ENCODE results near the gene DPPA4. TPM values are rescaled to one million over a fixed set of nuclear protein-coding genes. Genes with fewer than 3 reads are reported as not detected.
A peak's percentile ranks its signal among the peaks of the same experiment; 100 is the strongest.

DPPA4 gene
- polyA plus RNA-seq, 2 donors = not detected

DNA sequence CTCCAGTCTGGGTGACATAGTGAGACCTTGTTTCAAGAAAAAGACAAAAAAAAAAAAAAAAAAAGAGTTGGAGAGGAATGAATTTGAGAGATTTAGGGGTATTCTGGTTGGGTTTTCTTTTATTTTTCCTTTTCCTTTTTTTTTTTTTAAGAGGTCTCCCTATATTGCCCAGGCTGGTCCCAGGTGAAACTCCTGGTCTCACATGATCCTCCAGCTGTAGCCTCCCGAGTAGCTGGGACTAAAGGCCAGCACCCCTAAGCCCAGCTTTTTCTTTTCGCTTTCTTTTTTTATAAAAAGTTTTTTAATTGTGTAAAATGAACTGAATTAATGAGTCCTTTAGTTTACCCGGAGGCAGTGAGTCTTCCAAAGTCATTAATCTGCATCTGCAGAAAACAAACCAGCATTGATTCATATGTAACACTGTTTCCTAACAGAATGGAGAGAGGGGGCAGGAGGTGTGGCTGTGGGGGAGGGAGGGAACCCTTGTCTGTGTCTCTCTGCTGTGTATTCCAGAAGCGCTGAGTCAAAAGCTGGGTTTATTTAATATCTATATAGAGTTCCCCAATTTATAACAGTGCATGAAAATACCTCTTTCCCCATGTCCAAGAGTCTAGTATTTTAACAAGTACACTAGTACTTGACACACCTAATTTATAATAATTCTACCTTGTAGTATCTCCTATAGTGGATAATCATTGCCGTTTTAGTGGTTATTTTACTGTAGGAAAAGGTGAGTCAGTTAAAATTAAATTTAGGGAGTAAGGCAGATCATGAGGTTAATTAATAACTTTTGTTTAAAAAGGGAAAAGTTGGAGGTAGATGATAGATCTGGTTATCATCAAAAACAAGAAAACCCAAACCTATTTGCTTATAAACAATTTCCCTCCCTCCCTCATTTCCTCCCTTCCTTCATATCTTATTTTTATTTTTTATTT, 2.6 kb upstream of the DPPA4 start:
- no peaks in the 10 kb centered on the region for H3K27me3 ChIP-seq (ENCODE audit: control insufficient read depth in 1 of 2, insufficient read depth in 2 of 2, low read length in 2 of 2)
- no peaks in the 10 kb centered on the region for H3K4me1 ChIP-seq (ENCODE audit: control insufficient read depth in 2 of 2, insufficient read depth in 2 of 2, low read length in 1 of 2)
- no peak overlapping the region for H3K27ac ChIP-seq (ENCODE audit: low read depth in 2 of 2, low read length in 1 of 2)
- H3K4me3 ChIP-seq (ENCODE audit: low read depth in 1 of 2, low read length in 2 of 2) = no peak overlapping the region
- H3K36me3 ChIP-seq (ENCODE audit: control insufficient read depth in 2 of 2, insufficient read depth in 2 of 2, low read length in 1 of 2) = no peaks in the 10 kb centered on the region
- WGBS, 2 donors = 46 to 57% methylated on average over 5 of the region's 5 CpGs
- no peaks in the 10 kb centered on the region for H3K9me3 ChIP-seq (ENCODE audit: control insufficient read depth in 2 of 2, insufficient read depth in 1 of 2, low read depth in 1 of 2, low read length in 1 of 2)

DNA sequence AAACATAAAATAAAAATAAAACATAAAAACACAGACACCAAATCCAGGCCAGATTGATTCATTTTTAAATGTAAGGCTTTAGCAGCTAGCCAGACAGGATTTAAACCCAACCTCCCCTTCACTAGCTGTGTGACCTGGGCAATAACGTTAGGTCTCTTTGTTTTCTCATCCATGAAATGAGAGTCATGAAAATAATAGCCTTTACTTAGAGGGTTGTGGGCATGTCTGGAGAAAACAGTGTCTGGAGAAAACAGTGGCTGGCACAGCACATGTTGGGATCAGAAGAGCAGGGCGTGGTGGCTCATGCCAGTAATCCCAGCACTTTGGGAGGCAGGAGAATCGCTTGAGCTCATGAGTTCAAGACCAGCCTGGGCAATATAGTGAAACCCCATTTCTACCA, 1.9 kb upstream of the DPPA4 start:
- H3K27ac ChIP-seq (ENCODE audit: low read depth in 2 of 2, low read length in 1 of 2) = no peak overlapping the region
- WGBS, 2 donors = 64% methylated on average over 3 of the region's 3 CpGs
- H3K4me1 ChIP-seq (ENCODE audit: control insufficient read depth in 2 of 2, insufficient read depth in 2 of 2, low read length in 1 of 2) = no peaks in the 10 kb centered on the region
- no peaks in the 10 kb centered on the region for H3K27me3 ChIP-seq (ENCODE audit: control insufficient read depth in 1 of 2, insufficient read depth in 2 of 2, low read length in 2 of 2)
- no peaks in the 10 kb centered on the region for H3K36me3 ChIP-seq (ENCODE audit: control insufficient read depth in 2 of 2, insufficient read depth in 2 of 2, low read length in 1 of 2)
- H3K9me3 ChIP-seq (ENCODE audit: control insufficient read depth in 2 of 2, insufficient read depth in 1 of 2, low read depth in 1 of 2, low read length in 1 of 2) = no peaks in the 10 kb centered on the region
- H3K4me3 ChIP-seq (ENCODE audit: low read depth in 1 of 2, low read length in 2 of 2) = no peak overlapping the region

DNA sequence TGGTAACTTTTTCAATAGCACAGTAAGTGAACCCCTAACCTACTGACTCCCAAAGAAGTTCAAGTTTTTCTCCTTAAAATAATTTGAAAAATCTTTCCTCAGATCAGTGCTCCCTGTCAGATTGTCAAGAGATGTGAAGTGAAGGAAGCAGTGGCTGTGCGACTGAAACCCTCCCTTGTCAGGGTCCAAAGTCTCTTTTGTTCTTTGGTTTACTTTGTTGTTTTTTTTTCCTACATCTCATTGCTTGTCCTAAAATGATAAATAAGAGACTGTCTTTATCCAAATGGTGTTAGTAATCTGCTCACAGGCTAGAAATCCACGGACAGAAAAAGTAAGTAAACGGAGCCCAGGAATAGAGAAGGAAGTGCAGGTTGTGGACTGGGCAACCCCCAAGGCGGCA, 976 bp upstream of the DPPA4 start:
- H3K27ac ChIP-seq (ENCODE audit: low read depth in 2 of 2, low read length in 1 of 2) = no peak overlapping the region
- 40 to 41% methylated on average over 4 of the region's 4 CpGs for WGBS, 2 donors
- no peak overlapping the region for H3K4me3 ChIP-seq (ENCODE audit: low read depth in 1 of 2, low read length in 2 of 2)
- no peaks in the 10 kb centered on the region for H3K27me3 ChIP-seq (ENCODE audit: control insufficient read depth in 1 of 2, insufficient read depth in 2 of 2, low read length in 2 of 2)
- H3K4me1 ChIP-seq (ENCODE audit: control insufficient read depth in 2 of 2, insufficient read depth in 2 of 2, low read length in 1 of 2) = no peaks in the 10 kb centered on the region
- H3K36me3 ChIP-seq (ENCODE audit: control insufficient read depth in 2 of 2, insufficient read depth in 2 of 2, low read length in 1 of 2) = no peaks in the 10 kb centered on the region
- H3K9me3 ChIP-seq (ENCODE audit: control insufficient read depth in 2 of 2, insufficient read depth in 1 of 2, low read depth in 1 of 2, low read length in 1 of 2) = no peaks in the 10 kb centered on the region

DNA sequence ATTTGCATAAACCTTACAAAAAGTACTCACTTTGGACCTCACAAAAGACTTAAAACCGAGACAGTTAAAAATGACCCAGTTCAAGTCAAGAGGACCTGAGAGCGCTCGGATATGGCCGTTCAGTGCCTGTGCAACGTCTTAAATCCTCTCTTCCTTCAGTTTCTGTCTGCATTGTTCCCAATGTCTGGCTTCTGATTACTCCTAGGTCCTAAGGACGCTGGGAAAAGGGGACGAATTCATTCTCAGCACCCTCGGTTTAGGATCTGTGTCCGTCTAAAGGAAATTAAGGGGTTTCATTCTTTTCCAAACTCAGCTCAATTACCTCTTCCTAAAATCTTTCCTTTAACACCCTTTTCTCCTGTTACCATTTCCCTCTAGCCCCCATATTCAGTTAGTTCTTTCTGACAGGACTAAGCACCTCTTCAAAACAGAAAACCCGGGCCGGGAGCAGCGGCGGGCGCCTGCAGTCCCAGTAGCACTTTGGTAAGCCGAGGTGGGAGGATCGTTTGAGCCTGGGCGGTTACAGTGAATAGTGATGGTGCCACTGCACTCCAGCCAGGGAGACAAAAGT, 970 bp downstream of the DPPA4 start:
- Histone ChIP-seq H3K4me3 (ENCODE audit: low read depth in 1 of 2, low read length in 2 of 2) (peak overlapping the region in 1 of 2 donors; percentile 3), H3K27me3 (ENCODE audit: control insufficient read depth in 1 of 2, insufficient read depth in 2 of 2, low read length in 2 of 2) (no peaks in the 10 kb centered on the region), H3K27ac (ENCODE audit: low read depth in 2 of 2, low read length in 1 of 2) (no peak overlapping the region), H3K9me3 (ENCODE audit: control insufficient read depth in 2 of 2, insufficient read depth in 1 of 2, low read depth in 1 of 2, low read length in 1 of 2) (no peaks in the 10 kb centered on the region), H3K36me3 (ENCODE audit: control insufficient read depth in 2 of 2, insufficient read depth in 2 of 2, low read length in 1 of 2) (no peaks in the 10 kb centered on the region), H3K4me1 (ENCODE audit: control insufficient read depth in 2 of 2, insufficient read depth in 2 of 2, low read length in 1 of 2) (no peaks in the 10 kb centered on the region)
- WGBS, 2 donors = 12 to 14% methylated on average over 17 of the region's 17 CpGs

DNA sequence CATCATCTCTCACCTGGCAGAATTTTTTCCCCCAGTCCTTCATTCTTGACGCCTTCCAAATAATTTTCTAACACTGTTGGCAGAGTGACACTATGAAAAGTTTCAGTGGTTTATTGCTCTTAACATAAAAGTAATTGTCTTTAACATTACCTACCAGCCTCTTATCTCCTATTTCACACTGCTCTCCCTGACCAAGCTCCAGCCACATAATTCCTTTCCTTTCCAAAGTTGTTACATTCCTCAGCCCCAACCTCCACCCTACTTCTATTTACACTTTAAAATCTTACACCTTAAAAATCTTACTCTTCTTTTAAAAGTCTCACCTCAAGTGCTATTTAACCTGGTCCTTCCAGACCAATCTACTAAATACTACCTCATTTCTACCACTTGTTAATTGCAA, 2.8 kb downstream of the DPPA4 start:
- Histone ChIP-seq H3K27me3 (ENCODE audit: control insufficient read depth in 1 of 2, insufficient read depth in 2 of 2, low read length in 2 of 2) (no peaks in the 10 kb centered on the region), H3K36me3 (ENCODE audit: control insufficient read depth in 2 of 2, insufficient read depth in 2 of 2, low read length in 1 of 2) (no peaks in the 10 kb centered on the region), H3K9me3 (ENCODE audit: control insufficient read depth in 2 of 2, insufficient read depth in 1 of 2, low read depth in 1 of 2, low read length in 1 of 2) (no peaks in the 10 kb centered on the region), H3K4me1 (ENCODE audit: control insufficient read depth in 2 of 2, insufficient read depth in 2 of 2, low read length in 1 of 2) (no peaks in the 10 kb centered on the region), H3K4me3 (ENCODE audit: low read depth in 1 of 2, low read length in 2 of 2) (no peak overlapping the region), H3K27ac (ENCODE audit: low read depth in 2 of 2, low read length in 1 of 2) (no peak overlapping the region)
- 67 to 89% methylated on average over 1 of the region's 1 CpG for WGBS, 2 donors

DNA sequence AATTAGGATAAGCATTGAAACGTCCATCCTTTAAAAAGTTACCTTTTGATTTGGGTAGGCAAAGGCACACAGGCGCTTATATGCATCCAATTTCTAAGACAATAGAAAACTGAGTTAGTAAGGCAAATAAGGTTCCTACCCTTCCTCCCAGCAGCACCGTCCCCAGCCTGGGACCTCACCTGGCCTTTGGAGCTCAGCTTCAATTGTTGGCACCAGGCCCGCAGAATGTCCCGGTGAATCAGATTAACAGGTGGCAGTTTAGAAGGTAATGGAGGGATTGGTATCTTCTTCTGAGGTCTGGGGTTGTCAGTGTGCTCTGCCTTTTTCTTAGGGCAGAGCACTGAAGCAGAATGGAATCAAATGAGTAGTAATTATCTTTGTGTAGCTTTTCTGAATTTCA, 5.7 kb downstream of the DPPA4 start:
- Histone ChIP-seq H3K36me3 (ENCODE audit: control insufficient read depth in 2 of 2, insufficient read depth in 2 of 2, low read length in 1 of 2) (no peaks in the 10 kb centered on the region), H3K9me3 (ENCODE audit: control insufficient read depth in 2 of 2, insufficient read depth in 1 of 2, low read depth in 1 of 2, low read length in 1 of 2) (no peaks in the 10 kb centered on the region), H3K4me1 (ENCODE audit: control insufficient read depth in 2 of 2, insufficient read depth in 2 of 2, low read length in 1 of 2) (no peaks in the 10 kb centered on the region), H3K27me3 (ENCODE audit: control insufficient read depth in 1 of 2, insufficient read depth in 2 of 2, low read length in 2 of 2) (no peaks in the 10 kb centered on the region), H3K27ac (ENCODE audit: low read depth in 2 of 2, low read length in 1 of 2) (no peak overlapping the region), H3K4me3 (ENCODE audit: low read depth in 1 of 2, low read length in 2 of 2) (no peak overlapping the region)
- 66 to 81% methylated on average over 5 of the region's 5 CpGs for WGBS, 2 donors

DNA sequence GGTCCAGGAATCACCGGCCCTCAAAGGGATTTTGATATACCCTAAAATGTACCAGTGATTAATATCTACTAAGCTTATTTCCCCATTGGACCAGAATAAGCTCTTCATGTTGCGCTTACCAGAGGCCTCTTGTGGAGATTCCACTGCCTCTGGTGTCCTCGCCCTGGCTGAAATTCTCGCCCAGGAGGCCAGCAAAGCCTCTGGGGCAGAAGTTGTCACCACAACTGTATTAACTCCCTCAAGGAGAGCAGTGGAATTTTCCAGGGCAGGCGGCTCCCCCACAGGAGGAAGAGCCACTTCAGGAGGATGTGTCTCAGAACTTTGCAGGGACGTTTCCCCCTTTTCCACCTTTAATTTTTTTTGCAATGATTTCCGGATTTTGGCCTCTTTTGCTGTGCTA, 6.9 kb downstream of the DPPA4 start:
- H3K36me3 ChIP-seq (ENCODE audit: control insufficient read depth in 2 of 2, insufficient read depth in 2 of 2, low read length in 1 of 2) = no peaks in the 10 kb centered on the region
- WGBS, 2 donors = 81 to 82% methylated on average over 7 of the region's 7 CpGs
- no peaks in the 10 kb centered on the region for H3K9me3 ChIP-seq (ENCODE audit: control insufficient read depth in 2 of 2, insufficient read depth in 1 of 2, low read depth in 1 of 2, low read length in 1 of 2)
- no peak overlapping the region for H3K4me3 ChIP-seq (ENCODE audit: low read depth in 1 of 2, low read length in 2 of 2)
- no peaks in the 10 kb centered on the region for H3K27me3 ChIP-seq (ENCODE audit: control insufficient read depth in 1 of 2, insufficient read depth in 2 of 2, low read length in 2 of 2)
- no peaks in the 10 kb centered on the region for H3K4me1 ChIP-seq (ENCODE audit: control insufficient read depth in 2 of 2, insufficient read depth in 2 of 2, low read length in 1 of 2)
- no peak overlapping the region for H3K27ac ChIP-seq (ENCODE audit: low read depth in 2 of 2, low read length in 1 of 2)

DNA sequence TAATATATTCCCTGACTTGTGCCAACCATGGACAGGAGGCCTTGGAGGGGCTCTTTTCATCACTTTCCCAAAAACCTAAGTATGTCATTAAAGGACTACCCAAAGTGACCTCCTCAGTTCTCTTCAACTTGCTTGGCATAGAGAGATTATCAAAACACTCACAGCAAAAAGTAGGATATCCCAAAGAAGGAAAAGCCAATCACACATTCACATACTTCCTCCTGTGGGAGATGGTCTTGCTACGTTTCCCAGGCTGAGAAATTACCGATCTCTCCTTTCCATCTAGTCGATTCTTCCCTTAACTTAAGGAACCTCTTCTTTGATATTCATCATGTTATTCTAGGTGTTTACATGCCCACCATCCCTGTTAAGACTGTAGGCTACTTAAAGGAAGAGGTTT, 9.1 kb downstream of the DPPA4 start:
- Histone ChIP-seq H3K4me3 (ENCODE audit: low read depth in 1 of 2, low read length in 2 of 2) (no peak overlapping the region), H3K9me3 (ENCODE audit: control insufficient read depth in 2 of 2, insufficient read depth in 1 of 2, low read depth in 1 of 2, low read length in 1 of 2) (no peaks in the 10 kb centered on the region), H3K27me3 (ENCODE audit: control insufficient read depth in 1 of 2, insufficient read depth in 2 of 2, low read length in 2 of 2) (no peaks in the 10 kb centered on the region)

DNA sequence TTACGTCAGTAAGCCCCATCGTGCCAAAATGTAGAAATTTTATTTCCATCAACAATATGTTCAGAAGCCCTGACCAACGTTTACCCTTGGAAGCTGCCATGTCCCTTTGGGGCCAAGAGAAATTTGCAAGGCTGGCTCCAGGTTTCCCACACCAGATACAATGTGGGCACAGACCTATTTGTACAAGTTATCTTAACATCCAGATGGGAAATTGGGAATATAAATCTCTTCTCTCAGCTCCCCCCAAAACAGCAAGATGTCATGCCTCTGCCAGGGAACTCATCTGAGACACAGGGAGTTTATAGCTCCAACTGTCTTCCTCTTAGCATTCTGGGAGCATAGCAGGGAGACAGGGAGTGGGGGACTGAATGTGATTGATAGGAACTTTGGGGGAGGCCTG, 11.7 kb downstream of the DPPA4 start:
- Histone ChIP-seq H3K4me3 (ENCODE audit: low read depth in 1 of 2, low read length in 2 of 2) (no peak overlapping the region), H3K4me1 (ENCODE audit: control insufficient read depth in 2 of 2, insufficient read depth in 2 of 2, low read length in 1 of 2) (no peaks in the 10 kb centered on the region), H3K27me3 (ENCODE audit: control insufficient read depth in 1 of 2, insufficient read depth in 2 of 2, low read length in 2 of 2) (no peaks in the 10 kb centered on the region), H3K36me3 (ENCODE audit: control insufficient read depth in 2 of 2, insufficient read depth in 2 of 2, low read length in 1 of 2) (no peaks in the 10 kb centered on the region), H3K9me3 (ENCODE audit: control insufficient read depth in 2 of 2, insufficient read depth in 1 of 2, low read depth in 1 of 2, low read length in 1 of 2) (no peaks in the 10 kb centered on the region), H3K27ac (ENCODE audit: low read depth in 2 of 2, low read length in 1 of 2) (no peak overlapping the region)
- 54 to 59% methylated on average over 3 of the region's 3 CpGs for whole genome bisulfite sequencing, 2 donors

More for the DNA sequence above, 9.1 kb downstream of the DPPA4 start:
- Histone ChIP-seq H3K27ac (ENCODE audit: low read depth in 2 of 2, low read length in 1 of 2) (no peak overlapping the region), H3K4me1 (ENCODE audit: control insufficient read depth in 2 of 2, insufficient read depth in 2 of 2, low read length in 1 of 2) (no peaks in the 10 kb centered on the region), H3K36me3 (ENCODE audit: control insufficient read depth in 2 of 2, insufficient read depth in 2 of 2, low read length in 1 of 2) (no peaks in the 10 kb centered on the region)
- WGBS, 2 donors = 84 to 88% methylated on average over 3 of the region's 3 CpGs

DNA sequence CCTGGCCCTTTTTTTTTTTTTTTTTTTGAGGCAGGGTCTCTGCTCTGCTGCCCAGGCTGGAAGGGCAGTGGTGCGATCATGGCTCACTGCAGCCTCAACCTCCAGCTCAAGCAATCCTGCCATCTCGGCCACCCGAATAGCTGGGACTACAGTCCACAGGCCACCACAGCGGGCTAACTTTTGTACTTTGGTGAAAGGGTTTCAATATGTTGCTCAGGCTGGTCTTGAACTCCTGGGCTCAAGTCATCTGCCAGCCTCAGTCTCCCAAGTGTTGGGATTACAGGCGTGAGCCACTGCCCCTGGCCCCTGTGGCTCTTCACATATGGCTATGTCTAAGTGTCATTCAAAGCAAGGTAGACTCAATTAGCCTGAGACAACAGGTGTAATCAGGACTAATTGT, 12.2 kb downstream of the DPPA4 start:
- no peaks in the 10 kb centered on the region for H3K4me1 ChIP-seq (ENCODE audit: control insufficient read depth in 2 of 2, insufficient read depth in 2 of 2, low read length in 1 of 2)
- H3K36me3 ChIP-seq (ENCODE audit: control insufficient read depth in 2 of 2, insufficient read depth in 2 of 2, low read length in 1 of 2) = no peaks in the 10 kb centered on the region
- H3K27me3 ChIP-seq (ENCODE audit: control insufficient read depth in 1 of 2, insufficient read depth in 2 of 2, low read length in 2 of 2) = no peaks in the 10 kb centered on the region
- H3K9me3 ChIP-seq (ENCODE audit: control insufficient read depth in 2 of 2, insufficient read depth in 1 of 2, low read depth in 1 of 2, low read length in 1 of 2) = no peaks in the 10 kb centered on the region
- H3K27ac ChIP-seq (ENCODE audit: low read depth in 2 of 2, low read length in 1 of 2) = no peak overlapping the region
- H3K4me3 ChIP-seq (ENCODE audit: low read depth in 1 of 2, low read length in 2 of 2) = no peak overlapping the region
- 85 to 95% methylated on average over 5 of the region's 5 CpGs for WGBS, 2 donors

Measured in esophagus (tissue), 2 donors.